Thoracic aorta (tissue), 2 donors: Measurements from ENCODE around the gene CFAP92. TPM values are rescaled to one million over a fixed set of nuclear protein-coding genes. Genes with fewer than 3 reads are reported as not detected.

Experiments
- ATAC-seq: fragments of 150-250 bp; one replicate; pipeline ENCODE4 v1.8.0; 2017; ENCODE audit warnings: low read depth; ENCODE audit not compliant: insufficient number of reproducible peaks, low FRiP score
- DNase-seq: peaks from one replicate; pipeline ENCODE4 v3.0.0-alpha.2; 2020; ENCODE audit warnings: low spot score
- H3K27ac ChIP-seq, 2 donors: fragments of 200-600 bp; sonication (generic); 1 replicate in 1 of 2; 2 replicates in 1 of 2; pipeline ENCODE4 v1.5.1; 2016; ENCODE audit warnings: mild to moderate bottlenecking in 2 of 2, moderate library complexity in 2 of 2
- H3K27me3 ChIP-seq: fragments of 200-600 bp; sonication (generic); replicated peaks from 2 replicates; pipeline ENCODE4 v1.6.0; 2016; ENCODE audit warnings: mild to moderate bottlenecking; ENCODE audit not compliant: insufficient read depth
- H3K36me3 ChIP-seq: fragments of 200-600 bp; sonication (generic); one replicate; pipeline ENCODE4 v1.5.1; 2016
- H3K4me1 ChIP-seq, 2 donors: fragments of 200-600 bp; sonication (generic); 1 replicate in 1 of 2; 2 replicates in 1 of 2; pipeline versions ENCODE4 v1.5.1 to v1.6.0; 2016; ENCODE audit warnings: low read depth in 2 of 2, mild to moderate bottlenecking in 1 of 2; ENCODE audit not compliant: control insufficient read depth in 1 of 2
- H3K4me3 ChIP-seq: fragments of 200-600 bp; sonication (generic); 2 replicates; pipeline ENCODE4 v1.5.1; 2016; ENCODE audit warnings: mild to moderate bottlenecking
- H3K9me3 ChIP-seq: fragments of 200-600 bp; sonication (generic); 2 replicates; pipeline ENCODE4 v1.5.1; 2016
- CTCF ChIP-seq: fragments of 200-600 bp; sonication (generic); IDR thresholded peaks from one replicate; pipeline ENCODE4 v1.5.1; 2019; ENCODE audit warnings: antibody characterized with exemption
- total RNA-seq, 2 donors: library from RNA; depleted of rRNA; stranded (reverse); fragments of >200 nt; gene quantifications; one replicate each; pipeline versions ENCODE4 v1.1.0 to v1.2.3, GENCODE V29; 2016

CFAP92 gene
- total RNA-seq, 2 donors from 2014 or later, result 0.68 TPM; not detected in 1

- Histone ChIP-seq H3K4me1 (peaks cover 4 to 28% of the 10 kb centered on the region in 2 donors), H3K4me3 (peak overlapping the region; percentile 74), H3K27me3 (peaks cover 4% of the 10 kb centered on the region), H3K27ac (no peak overlapping the region), H3K9me3 (no peaks in the 10 kb centered on the region), H3K36me3 (no peaks in the 10 kb centered on the region)
- no peak for ATAC-seq
- no peak for DNase-seq
- no peak for TF ChIP-seq CTCF
Measured at GRCh38 chr3:129001806-129002572, 8.1 kb upstream of the CFAP92 start.

- no peak for DNase-seq
- Histone ChIP-seq H3K4me3 (peak within 1 kb of the TSS; percentile 74), H3K36me3 (no peaks in the 10 kb centered on the region), H3K4me1 (peaks cover 4 to 28% of the 10 kb centered on the region in 2 donors), H3K27ac (no peak within 1 kb of the TSS), H3K9me3 (no peaks in the 10 kb centered on the region), H3K27me3 (peaks cover 4% of the 10 kb centered on the region)
- no peak for ATAC-seq
- TF ChIP-seq CTCF, result no peak
Measured at GRCh38 chr3:129001101-129001805, 7.4 kb upstream of the CFAP92 start, which contains the start of gene EFCC1. EFCC1 (plus strand) TSS chr3:129001304; CDS start chr3:129001629, 325 bp downstream.

GRCh38 chr3:129000742-129001100, 6.8 kb upstream of the CFAP92 start:
- DNase-seq, result no peak

GRCh38 chr3:128999102-128999501, 5.2 kb upstream of the CFAP92 start:
- Histone ChIP-seq H3K27me3 (peaks cover 4% of the 10 kb centered on the region), H3K36me3 (no peaks in the 10 kb centered on the region), H3K4me3 (no peak overlapping the region), H3K9me3 (no peaks in the 10 kb centered on the region), H3K27ac (no peak overlapping the region), H3K4me1 (peaks cover 4 to 33% of the 10 kb centered on the region in 2 donors)
- ATAC-seq (no peak), DNase-seq (no peak)
- no peak for TF ChIP-seq CTCF

More at GRCh38 chr3:129000742-129001100, 6.8 kb upstream of the CFAP92 start:
- Histone ChIP-seq H3K27me3 (peaks cover 4% of the 10 kb centered on the region), H3K27ac (no peak overlapping the region), H3K9me3 (no peaks in the 10 kb centered on the region), H3K4me1 (peaks cover 4 to 28% of the 10 kb centered on the region in 2 donors), H3K4me3 (peak overlapping the region; percentile 74), H3K36me3 (no peaks in the 10 kb centered on the region)
- TF ChIP-seq CTCF, result no peak
- no peak for ATAC-seq

GRCh38 chr3:128998561-128998960, 4.7 kb upstream of the CFAP92 start:
- Histone ChIP-seq H3K4me3 (no peak overlapping the region), H3K4me1 (peaks cover 5 to 33% of the 10 kb centered on the region in 2 donors), H3K27ac (no peak overlapping the region), H3K9me3 (no peaks in the 10 kb centered on the region), H3K36me3 (no peaks in the 10 kb centered on the region), H3K27me3 (peaks cover 4% of the 10 kb centered on the region)
- ATAC-seq (no peak), DNase-seq (no peak)
- TF ChIP-seq CTCF, result no peak
